K562 (cell line): ENCODE data around the gene SORCS1. TPM values are rescaled to one million over a fixed set of nuclear protein-coding genes. Genes with fewer than 3 reads are reported as not detected.

Experiments used
- ATAC-seq: fragments of 200-7000 bp; cut with Tn5 transposase; 3 replicates; pipeline ENCODE4 v1.9.1; 2020; ENCODE audit warnings: moderate library complexity
- BruUV-seq: library from RNA; stranded (reverse); fragments of 400-500 nt; replicated peaks from 2 replicates; lab custom pipeline; 2021; lab: Mats Ljungman, UMichigan
- CTCF ChIA-PET: fragments of 300-600 bp; formaldehyde crosslinking; extraction: SDS; loops from one replicate; lab custom pipeline; 2021; ENCODE audit warnings: low intra/inter-chr PET ratio; lab: Yijun Ruan, JAX
- POLR2A ChIA-PET: fragments of 300-600, 350-650 bp; sonication (Branson Sonifier 250); formaldehyde crosslinking; extraction: SDS; loops from one replicate; lab custom pipeline; 2021; ENCODE audit warnings: antibody characterized with exemption, inconsistent platforms; lab: Yijun Ruan, JAX
- DNase-seq, 4 experiments: peaks; one replicate each; pipeline versions ENCODE4 v3.0.0 to v3.0.0-alpha.2; 2011 to 2018; ENCODE audit warnings: low spot score in 3 of 4, mixed read lengths in 3 of 4; ENCODE audit errors: extremely low read depth in 1 of 4
- FAIRE-seq: peaks from 2 replicates; lab custom pipeline; 2011; peaks lifted over from hg19 to GRCh38; lab: Jason Lieb, UNC
- H2AFZ ChIP-seq: 2 replicates; pipeline ENCODE4 v1.6.0; 2011; ENCODE audit warnings: low read depth, low read length, control low read depth, inconsistent platforms
- H3K27ac ChIP-seq: fragments of 200-600 bp; 3 replicates; pipeline ENCODE4 v1.8.0; 2011; ENCODE audit warnings: low read depth, mild to moderate bottlenecking, control low read depth, inconsistent platforms, low read length, moderate library complexity, mixed read lengths; ENCODE audit errors: extremely low read depth
- H3K27me3 ChIP-seq, 2 experiments: fragments of 300-600 bp in 1 of 2; 2 replicates in 1 of 2; 3 replicates in 1 of 2; pipeline versions ENCODE4 v1.6.0 to v1.8.0; 2011; ENCODE audit warnings: inconsistent platforms in 2 of 2, low read length in 2 of 2, mild to moderate bottlenecking in 1 of 2, mixed read lengths in 1 of 2, moderate library complexity in 1 of 2; ENCODE audit not compliant: control insufficient read depth in 2 of 2, insufficient read depth in 2 of 2
- H3K36me3 ChIP-seq: fragments of 300-600 bp; 3 replicates; pipeline ENCODE4 v1.8.0; 2011; ENCODE audit warnings: mild to moderate bottlenecking, low read length, inconsistent platforms; ENCODE audit not compliant: control insufficient read depth, insufficient read depth
- H3K4me1 ChIP-seq, 2 experiments: fragments of 200-600 bp in 1 of 2; replicated peaks in 1 of 2; 2 replicates in 1 of 2; 3 replicates in 1 of 2; pipeline versions ENCODE4 v1.5.1 to v1.8.0; 2011; ENCODE audit warnings: inconsistent platforms in 2 of 2, low read length in 2 of 2, mild to moderate bottlenecking in 1 of 2, mixed read lengths in 1 of 2, moderate library complexity in 1 of 2; ENCODE audit not compliant: control insufficient read depth in 2 of 2, insufficient read depth in 2 of 2
- H3K4me2 ChIP-seq: 2 replicates; pipeline ENCODE4 v1.6.1; 2011; ENCODE audit warnings: low read length, control low read depth, inconsistent platforms, mixed read lengths; ENCODE audit not compliant: insufficient read depth
- H3K4me3 ChIP-seq: fragments of 200-600 bp; sonication (generic), shearing (Covaris generic); 2 replicates; pipeline ENCODE4 v1.5.1; 2016; ENCODE audit warnings: control low read depth, inconsistent platforms
- H3K79me2 ChIP-seq: fragments of 200-600 bp; 3 replicates; pipeline ENCODE4 v1.8.0; 2011; ENCODE audit warnings: low read length, inconsistent platforms; ENCODE audit not compliant: control insufficient read depth, insufficient read depth
- H3K9ac ChIP-seq, 2 experiments: 2 replicates each; pipeline versions ENCODE4 v1.6.0 to v1.6.1; 2011; ENCODE audit warnings: low read depth in 2 of 2, low read length in 2 of 2, control low read depth in 1 of 2, inconsistent platforms in 1 of 2, mild to moderate bottlenecking in 1 of 2, mixed read lengths in 1 of 2; ENCODE audit not compliant: insufficient read depth in 1 of 2
- H3K9me1 ChIP-seq: one replicate; pipeline ENCODE4 v1.6.0; 2011; ENCODE audit warnings: inconsistent platforms, mild to moderate bottlenecking, low read length, moderate library complexity; ENCODE audit not compliant: control insufficient read depth, insufficient read depth
- H3K9me3 ChIP-seq: replicated peaks from 2 replicates; pipeline ENCODE4 v1.5.1; 2011; ENCODE audit warnings: low read depth, low read length, inconsistent platforms; ENCODE audit not compliant: control insufficient read depth, insufficient read depth
- H4K20me1 ChIP-seq: replicated peaks from 2 replicates; pipeline ENCODE4 v1.6.1; 2011; ENCODE audit warnings: low read length, inconsistent platforms, mixed read lengths; ENCODE audit not compliant: control insufficient read depth, insufficient read depth
- CC2D1A ChIP-seq: fragments of 450-650 bp; IDR thresholded peaks from 2 replicates; pipeline ENCODE4 v1.6.1; 2017; ENCODE audit warnings: mild to moderate bottlenecking
- CREB3L1 ChIP-seq: fragments of 450-650 bp; IDR thresholded peaks from 2 replicates; pipeline ENCODE4 v1.6.1; 2014; ENCODE audit warnings: low read depth, mild to moderate bottlenecking, moderate library complexity, borderline replicate concordance
- ELF2 ChIP-seq: fragments of 250-450 bp; sonication (Bioruptor Pico); IDR thresholded peaks from 2 replicates; pipeline ENCODE4 v1.5.0; 2021; ENCODE audit warnings: mild to moderate bottlenecking
- EP400 ChIP-seq: fragments of 450-650 bp; IDR thresholded peaks from 2 replicates; pipeline ENCODE4 v1.6.1; 2017; ENCODE audit warnings: antibody characterized with exemption, mild to moderate bottlenecking, moderate library complexity
- FOXM1 ChIP-seq, 2 experiments: fragments of 450-650 bp in 1 of 2; sonication (generic) in 1 of 2; formaldehyde crosslinking in 1 of 2; IDR thresholded peaks; 2 replicates each; pipeline versions ENCODE4 v1.6.1 to v1.9.0; 2017 to 2022; ENCODE audit warnings: low read depth in 2 of 2, mild to moderate bottlenecking in 2 of 2, missing genetic modification reagents in 1 of 2, moderate library complexity in 1 of 2
- MECOM ChIP-seq: fragments of 250-450 bp; sonication (Bioruptor Pico); IDR thresholded peaks from 2 replicates; pipeline ENCODE4 v1.8.0; 2022; ENCODE audit warnings: inconsistent platforms
- POLR2AphosphoS2 ChIP-seq: IDR thresholded peaks from 2 replicates; pipeline ENCODE4 v1.6.1; 2012; ENCODE audit warnings: low read length, improper control_type of control experiment
- PREB ChIP-seq: sonication (generic); formaldehyde crosslinking; IDR thresholded peaks from 2 replicates; pipeline ENCODE4 v1.8.1; 2023; ENCODE audit warnings: mild to moderate bottlenecking, missing genetic modification reagents
- SMARCA4 ChIP-seq: fragments of 450-650 bp; IDR thresholded peaks from 2 replicates; pipeline ENCODE4 v1.6.1; 2016
- SOX6 ChIP-seq: fragments of 450-650 bp; IDR thresholded peaks from 2 replicates; pipeline ENCODE4 v1.6.1; 2014; ENCODE audit warnings: mild to moderate bottlenecking
- TAF7 ChIP-seq: fragments of 450-650 bp; IDR thresholded peaks from 2 replicates; pipeline ENCODE4 v1.6.1; 2016; ENCODE audit warnings: missing genetic modification characterization, missing compliant biosample characterization
- TSHZ1 ChIP-seq: fragments of 250-450 bp; sonication (Bioruptor Pico); IDR thresholded peaks from 2 replicates; pipeline ENCODE4 v1.4.0; 2020; ENCODE audit warnings: mild to moderate bottlenecking, moderate library complexity
- ZBTB1 ChIP-seq: sonication (generic); formaldehyde crosslinking; IDR thresholded peaks from 2 replicates; pipeline ENCODE4 v1.8.1; 2023; ENCODE audit warnings: missing genetic modification reagents, low read depth, mild to moderate bottlenecking, borderline replicate concordance
- WGBS: fragments of 100-300 bp; shearing (Covaris generic); methylation state at CpG from one replicate; pipeline ENCODE4 v1.1.6; 2016; ENCODE audit warnings: low coverage, mixed read lengths; ENCODE audit not compliant: insufficient coverage; ENCODE audit errors: missing lambda C conversion rate; 5-methylcytosine and 5-hydroxymethylcytosine counted together
- in situ Hi-C: fragments of 300-500 bp; cut with MboI; formaldehyde crosslinking; loops from 4 replicates; pipeline ENCODE4 v1.15.0; 2018; ENCODE audit warnings: inconsistent platforms, mixed read lengths
- intact Hi-C: fragments of 100-400 bp; cut with micrococcal nuclease; formaldehyde crosslinking; loops from 2 replicates; pipeline ENCODE4 v1.14.2; 2022
- polyA plus RNA-seq, 8 experiments: library from polyadenylated mRNA; depleted of rRNA in 4 of 8; stranded (reverse) in 5 of 8; unstranded in 3 of 8; fragments of >200 nt; fragmentation: Nextera tagmentation in 2 of 8; fragmentation: Illumina TruSeq in 1 of 8; extraction: Ambion mirVana in 2 of 8; extraction: Trizol in 1 of 8; gene quantifications; 2 replicates each; pipeline versions ENCODE4 v1.2.1 to v1.2.3, GENCODE V29; 2011 to 2014; ENCODE audit warnings: inconsistent platforms in 1 of 8, missing spikeins in 1 of 8
- total RNA-seq, 7 experiments: library from RNA; depleted of rRNA in 6 of 7; stranded (reverse); fragments of >200 nt in 6 of 7; fragmentation: Illumina TruSeq in 2 of 7; extraction: Trizol in 2 of 7; gene quantifications; 2 replicates each; pipeline versions ENCODE4 v1.2.1 to v1.2.3, GENCODE V29; 2011 to 2021; ENCODE audit warnings: low replicate concordance in 1 of 7

The SORCS1 gene
- total and polyA plus RNA-seq, 9 of the 15 experiments (the other 6 are each of a cell fraction or from before 2014, with no cell fraction given) = 1.5 to 3.9 (median 2.7) TPM

GRCh38 chr10:107032700-107033401, 131.7 kb downstream of the SORCS1 start:
- peak overlapping the region; percentile 79 for H2AFZ ChIP-seq
- H3K4me3 ChIP-seq = peak overlapping the region; percentile 47
- no peaks in the 10 kb centered on the region for H3K9me1 ChIP-seq
- no peaks in the 10 kb centered on the region for H3K9me3 ChIP-seq
- H3K79me2 ChIP-seq = peaks cover 44% of the 10 kb centered on the region
- peak overlapping the region; percentile 82 for H3K4me2 ChIP-seq
- peak overlapping the region; percentile 83 for H3K27ac ChIP-seq
- H3K36me3 ChIP-seq = no peaks in the 10 kb centered on the region; the same call in 2 of the 3 replicates
- no peaks in the 10 kb centered on the region for H4K20me1 ChIP-seq
- peaks cover 6 to 44% of the 10 kb centered on the region in 2 experiments for H3K4me1 ChIP-seq
- H3K9ac ChIP-seq = peak overlapping the region in 1 of 2 experiments; percentile 73; a peak in 2 of 4 replicates
- intact Hi-C loops = no loop called here
- in situ Hi-C loops = no loop called here
- FAIRE-seq (peak; percentile 58), DNase-seq (peak in 1 of 4 experiments; percentile 48), ATAC-seq (peak; percentile 38)
- ChIA-PET POLR2A (interaction anchor here (0.6 to 2.8 kb wide), 8 partner anchors 9 to 239 kb away, joined by 3 to 9 read pairs (median 4); no protein-coding TSS in a partner anchor), CTCF (no interaction called here)
- TSS peak; percentile 62 for BruUV-seq
- 36% methylated on average over 10 of the region's 10 CpGs for WGBS
- no peaks in the 10 kb centered on the region for H3K27me3 ChIP-seq
- no peak for TF ChIP-seq ZBTB1 (CRISPR knock-in tag)
- TF ChIP-seq ELF2 = no peak
- TF ChIP-seq POLR2AphosphoS2 = no peak
- TF ChIP-seq PREB (CRISPR knock-in tag) = no peak
- peak; percentile 65; the same call in 1 of the 2 replicates for TF ChIP-seq TAF7 (tag)
- no peak for TF ChIP-seq MECOM
- TF ChIP-seq TSHZ1 (CRISPR knock-in tag) = no peak
- TF ChIP-seq SMARCA4 = no peak
- peak; percentile 93 for TF ChIP-seq CC2D1A
- peak; percentile 41; the same call in 1 of the 2 replicates for TF ChIP-seq CREB3L1
- 0 out of 2 replicates have a peak, but pooled peaks have one; percentile 1 for TF ChIP-seq EP400
- no peak for TF ChIP-seq SOX6
- peak; percentile 50 for TF ChIP-seq FOXM1 (IDR thresholded peaks at IDR 0.05; ENCODE audit: low read depth)
- TF ChIP-seq FOXM1 (CRISPR knock-in tag; IDR thresholded peaks at IDR 0.05; ENCODE audit: low read depth) = no peak
